Kidney epithelial cell (primary cell): Measurements from ENCODE around the gene DMXL1. TPM values are rescaled to one million over a fixed set of nuclear protein-coding genes. Genes with fewer than 3 reads are reported as not detected.

Experiments used
- DNase-seq: peaks from one replicate; pipeline ENCODE4 v3.0.0-alpha.2; 2010; ENCODE audit warnings: low read depth
- H3K27me3 ChIP-seq: 2 replicates; pipeline ENCODE4 v1.6.0; 2011; ENCODE audit warnings: low read length; ENCODE audit not compliant: control insufficient read depth, insufficient read depth
- H3K36me3 ChIP-seq: 2 replicates; pipeline ENCODE4 v1.5.1; 2011; ENCODE audit warnings: low read length; ENCODE audit not compliant: control insufficient read depth, insufficient read depth
- H3K4me3 ChIP-seq: 2 replicates; pipeline ENCODE4 v1.5.1; 2011; ENCODE audit warnings: low read depth, mild to moderate bottlenecking, control low read depth, low read length
- total RNA-seq: library from RNA; depleted of rRNA; stranded (reverse); fragments of >200 nt; gene quantifications from 2 replicates; pipeline ENCODE4 v1.2.3, GENCODE V29; 2015
- TF ChIP-seq, protein P1 (sequence below): IDR thresholded peaks from 2 replicates; pipeline ENCODE4 v1.5.1; 2011; ENCODE audit warnings: mild to moderate bottlenecking, moderate library complexity, low read length, control low read depth, inconsistent platforms; ENCODE audit not compliant: insufficient read depth, poor library complexity, severe bottlenecking

DMXL1 gene
- total RNA-seq, 1 donor from 2014 or later = 20.8 TPM

DNA sequence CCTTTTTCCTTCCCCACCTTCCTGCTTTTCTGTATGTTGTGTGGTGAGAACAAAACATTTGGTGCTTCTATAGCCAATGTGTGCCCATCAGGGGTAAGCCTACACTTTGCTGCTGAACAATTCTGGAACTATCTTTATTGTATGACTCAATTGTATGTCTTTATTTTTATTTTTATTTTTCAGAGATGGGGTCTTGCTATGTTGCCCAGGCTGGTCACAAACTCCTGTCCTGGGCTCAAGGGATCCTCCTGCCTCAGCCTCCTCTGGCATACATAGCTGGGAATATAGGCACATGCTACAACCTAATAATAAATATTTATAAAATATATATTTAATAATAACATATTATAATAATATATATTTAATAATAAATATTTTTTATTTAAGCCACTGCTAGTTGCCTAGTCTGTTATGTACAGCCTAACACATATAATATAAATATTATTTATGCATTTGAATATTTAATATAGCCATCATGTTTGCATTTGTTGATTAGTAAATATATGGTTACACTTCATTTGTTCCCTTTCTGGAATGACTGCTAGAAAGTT lies 11.8 kb upstream of the DMXL1 start:
- Histone ChIP-seq H3K27me3 (no peaks in the 10 kb centered on the region), H3K4me3 (no peak overlapping the region), H3K36me3 (no peaks in the 10 kb centered on the region)
- TF ChIP-seq, protein P1, sequence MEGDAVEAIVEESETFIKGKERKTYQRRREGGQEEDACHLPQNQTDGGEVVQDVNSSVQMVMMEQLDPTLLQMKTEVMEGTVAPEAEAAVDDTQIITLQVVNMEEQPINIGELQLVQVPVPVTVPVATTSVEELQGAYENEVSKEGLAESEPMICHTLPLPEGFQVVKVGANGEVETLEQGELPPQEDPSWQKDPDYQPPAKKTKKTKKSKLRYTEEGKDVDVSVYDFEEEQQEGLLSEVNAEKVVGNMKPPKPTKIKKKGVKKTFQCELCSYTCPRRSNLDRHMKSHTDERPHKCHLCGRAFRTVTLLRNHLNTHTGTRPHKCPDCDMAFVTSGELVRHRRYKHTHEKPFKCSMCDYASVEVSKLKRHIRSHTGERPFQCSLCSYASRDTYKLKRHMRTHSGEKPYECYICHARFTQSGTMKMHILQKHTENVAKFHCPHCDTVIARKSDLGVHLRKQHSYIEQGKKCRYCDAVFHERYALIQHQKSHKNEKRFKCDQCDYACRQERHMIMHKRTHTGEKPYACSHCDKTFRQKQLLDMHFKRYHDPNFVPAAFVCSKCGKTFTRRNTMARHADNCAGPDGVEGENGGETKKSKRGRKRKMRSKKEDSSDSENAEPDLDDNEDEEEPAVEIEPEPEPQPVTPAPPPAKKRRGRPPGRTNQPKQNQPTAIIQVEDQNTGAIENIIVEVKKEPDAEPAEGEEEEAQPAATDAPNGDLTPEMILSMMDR = no peak
- DNase-seq = no peak

DNA sequence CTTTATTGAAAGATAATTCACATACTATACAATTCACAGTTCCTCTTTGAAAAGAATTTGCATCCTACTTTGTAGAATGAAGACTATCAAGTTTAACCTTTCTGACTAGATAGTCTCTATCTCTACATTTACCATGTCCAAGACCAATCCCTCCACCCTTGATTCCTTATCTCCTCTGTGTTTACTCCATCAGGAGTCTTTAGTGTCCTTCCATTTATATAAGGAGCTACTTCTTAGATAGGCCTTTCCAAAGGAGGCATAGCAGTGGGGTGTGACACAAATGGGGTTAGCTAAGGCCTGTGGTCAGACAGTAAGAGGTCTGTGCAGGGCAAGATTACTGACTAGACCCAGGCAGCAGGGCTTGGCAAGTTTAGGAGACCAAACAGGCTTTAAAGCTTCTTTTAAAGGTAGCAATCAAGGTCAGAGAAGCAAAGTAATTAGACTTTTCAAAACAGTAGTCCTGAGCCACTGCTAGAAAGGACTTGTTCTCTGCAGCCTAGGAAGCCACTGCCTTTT lies 11.1 kb upstream of the DMXL1 start:
- Histone ChIP-seq H3K27me3 (no peaks in the 10 kb centered on the region), H3K36me3 (no peaks in the 10 kb centered on the region), H3K4me3 (no peak overlapping the region)
- DNase-seq = no peak
- TF ChIP-seq, protein P1 = no peak

DNA sequence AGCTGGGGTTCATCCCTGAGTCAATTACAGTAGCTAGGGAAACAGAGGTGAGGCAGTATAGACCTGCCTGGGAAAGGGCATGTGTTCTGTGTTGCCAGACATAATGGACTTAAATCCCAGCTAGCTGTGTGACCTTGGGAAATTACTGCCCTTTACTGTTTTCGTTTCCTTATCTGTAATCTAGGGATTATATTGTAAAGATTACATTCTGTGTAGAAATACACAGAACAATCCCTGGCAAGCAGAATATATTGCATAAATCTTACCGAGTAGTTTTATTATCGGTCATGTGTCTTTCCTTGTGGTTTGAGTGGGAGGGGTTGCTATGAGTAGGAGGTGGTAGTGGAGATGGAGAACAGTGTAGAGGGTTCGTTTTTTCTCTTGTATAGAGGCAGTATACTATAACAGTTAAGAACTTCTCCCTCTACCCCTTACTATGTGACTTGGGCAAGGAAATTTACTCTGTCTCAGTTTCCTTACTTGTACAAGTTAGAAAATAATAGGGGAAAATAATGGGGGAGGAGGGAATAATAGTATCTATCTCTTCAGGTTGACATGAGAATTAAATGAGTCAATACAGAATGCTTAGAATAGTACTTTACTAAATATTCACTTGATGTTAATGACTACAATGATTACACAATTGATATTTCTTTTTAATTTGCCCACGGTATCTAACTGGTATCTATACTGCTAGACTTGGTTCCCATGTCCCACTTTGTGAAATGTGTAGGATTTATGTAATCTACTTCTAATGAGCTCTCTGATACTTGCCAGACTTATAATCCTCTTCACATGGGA lies 7.1 kb upstream of the DMXL1 start:
- Histone ChIP-seq H3K36me3 (no peaks in the 10 kb centered on the region), H3K27me3 (no peaks in the 10 kb centered on the region), H3K4me3 (no peak overlapping the region)
- TF ChIP-seq, protein P1 = no peak
- DNase-seq = no peak

DNA sequence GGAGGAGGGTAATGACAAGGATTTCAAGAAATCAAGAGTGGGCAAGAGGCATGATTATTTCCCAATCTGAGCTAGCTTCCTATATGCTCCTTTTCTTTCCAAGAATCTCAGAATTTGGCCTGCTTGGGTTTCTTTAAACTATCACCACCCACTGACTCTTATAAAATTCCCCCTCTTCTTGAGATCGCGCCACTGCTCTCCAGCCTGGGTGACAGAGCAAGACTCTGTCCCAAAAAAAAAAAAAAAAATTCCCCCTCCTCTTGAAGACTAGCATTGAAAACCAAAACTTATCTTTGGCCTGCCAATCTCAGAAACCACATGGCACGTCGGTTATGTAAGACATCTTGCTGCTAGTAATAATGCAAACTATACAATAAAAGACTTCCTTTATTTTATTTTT lies 3.4 kb upstream of the DMXL1 start:
- no peaks in the 10 kb centered on the region for H3K27me3 ChIP-seq
- H3K4me3 ChIP-seq = no peak overlapping the region
- no peak for DNase-seq
- no peaks in the 10 kb centered on the region for H3K36me3 ChIP-seq
- TF ChIP-seq, protein P1 = no peak

DNA sequence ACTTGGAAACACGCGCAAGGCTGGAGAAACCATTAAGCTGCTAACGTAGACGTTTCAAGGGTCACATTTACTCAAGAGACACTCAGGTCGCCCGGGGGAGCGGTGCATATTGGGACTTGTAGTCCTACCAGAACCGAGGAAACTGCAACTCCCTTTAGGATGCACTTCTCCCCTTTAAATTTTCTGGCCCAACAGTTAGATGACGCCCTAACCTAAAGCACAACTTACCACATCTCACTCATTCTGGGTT lies 384 bp upstream of the DMXL1 start:
- Histone ChIP-seq H3K36me3 (no peaks in the 10 kb centered on the region), H3K27me3 (no peaks in the 10 kb centered on the region), H3K4me3 (peak overlapping the region; percentile 44)
- no peak for DNase-seq
- TF ChIP-seq, protein P1 = no peak

DNA sequence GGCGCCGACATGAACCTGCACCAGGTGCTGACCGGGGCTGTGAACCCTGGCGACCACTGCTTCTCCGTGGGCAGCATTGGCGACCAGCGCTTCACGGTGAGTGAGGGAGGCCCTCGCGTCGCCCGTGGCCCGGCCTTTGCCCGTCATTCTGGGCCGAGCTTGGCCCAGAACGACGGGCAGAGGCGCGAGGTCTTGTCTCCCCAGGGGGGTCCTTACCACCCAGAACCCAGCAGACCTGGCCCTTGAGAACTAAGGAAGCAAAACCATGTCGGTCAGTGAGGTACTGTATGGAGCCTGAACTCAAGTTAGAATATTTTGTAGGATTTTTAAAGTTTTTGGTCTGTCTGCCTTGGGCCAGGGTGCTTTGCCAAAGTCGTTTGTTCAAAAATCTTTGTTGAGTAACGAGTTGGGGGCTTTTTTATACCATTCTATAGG lies 691 bp downstream of the DMXL1 start:
- no peaks in the 10 kb centered on the region for H3K27me3 ChIP-seq
- peak overlapping the region; percentile 99 for H3K4me3 ChIP-seq
- no peak for DNase-seq
- TF ChIP-seq, protein P1 = no peak
- no peaks in the 10 kb centered on the region for H3K36me3 ChIP-seq
